GM19351 (cell line): ENCODE results near the gene OR1G1.
"Not testable (repeated sequence)": the region's sequence is repeated elsewhere in the genome, so short reads cannot be mapped to it uniquely, and the experiment has no call there.

Experiments
- ATAC-seq: cut with Tn5 transposase; IDR thresholded peaks from one replicate; pipeline ENCODE4 v1.9.1; 2021; ENCODE audit warnings: mild to moderate bottlenecking, moderate library complexity; ENCODE audit not compliant: unreplicated experiment

OR1G1 gene

GRCh38 chr17:3127451-3127850, at the start of gene OR1G1:
TSS of gene OR1G1 (minus strand) at chr17:3127551. CDS start at chr17:3127551, 0 bp downstream.
- no peak for ATAC-seq

GRCh38 chr17:3167574-3167973, 40.2 kb upstream of the OR1G1 start:
- no peak for ATAC-seq

- no peak for ATAC-seq
Measured at GRCh38 chr17:3157218-3157617, 29.9 kb upstream of the OR1G1 start.

GRCh38 chr17:3137494-3137893, 10.1 kb upstream of the OR1G1 start:
- not testable (repeated sequence) for ATAC-seq

DNA sequence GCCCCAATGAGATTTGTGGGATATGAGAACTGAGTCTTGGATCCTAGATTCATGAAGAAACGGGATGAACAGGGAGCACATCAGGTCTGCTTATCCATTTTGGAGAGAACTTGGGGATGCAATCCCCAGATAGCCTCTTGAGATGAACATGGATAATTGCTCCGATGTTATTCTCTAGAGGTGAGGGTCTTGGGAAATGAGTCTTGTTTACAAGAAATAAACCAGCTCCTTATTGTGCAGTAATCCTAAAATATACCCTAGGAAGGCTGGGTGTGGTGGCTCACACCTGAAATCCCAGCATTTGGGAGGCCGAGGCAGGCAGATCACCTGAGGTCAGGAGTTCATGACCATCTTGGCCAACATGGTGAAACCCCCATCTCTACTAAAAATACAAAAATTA, 23.0 kb downstream of the OR1G1 start, which contains the start of gene OR1D2:
OR1D2 (minus strand) TSS at position 101 of the 400 bp plus-strand sequence. CDS start 11,426 bp downstream, outside the sequence.
- no peak for ATAC-seq
